Liver (tissue), 9 donors: ENCODE data around the gene MRC2. TPM values are rescaled to one million over a fixed set of nuclear protein-coding genes. Genes with fewer than 3 reads are reported as not detected.

Experiments used
- DNase-seq: peaks from one replicate; pipeline ENCODE4 v3.0.0-alpha.2; 2017; ENCODE audit warnings: low spot score
- H3K27ac ChIP-seq, 2 donors: one replicate each; pipeline ENCODE4 v1.7.0; 2013; ENCODE audit warnings: inconsistent platforms in 2 of 2, low read length in 2 of 2, control low read depth in 1 of 2, low read depth in 1 of 2, mild to moderate bottlenecking in 1 of 2
- H3K27me3 ChIP-seq, 4 donors: one replicate each; pipeline versions ENCODE4 v1.6.1 to v1.7.0; 2013; ENCODE audit warnings: low read length in 3 of 4, inconsistent platforms in 1 of 4, mild to moderate bottlenecking in 1 of 4, moderate library complexity in 1 of 4; ENCODE audit not compliant: control insufficient read depth in 4 of 4, insufficient read depth in 4 of 4
- H3K36me3 ChIP-seq, 4 donors: one replicate each; pipeline versions ENCODE4 v1.6.1 to v1.7.0; 2013; ENCODE audit warnings: low read length in 3 of 4, mild to moderate bottlenecking in 3 of 4, low read depth in 1 of 4, moderate library complexity in 1 of 4; ENCODE audit not compliant: control insufficient read depth in 4 of 4, insufficient read depth in 3 of 4
- H3K4me1 ChIP-seq, 4 donors: one replicate each; pipeline versions ENCODE4 v1.6.1 to v1.7.0; 2013; ENCODE audit warnings: low read length in 3 of 4, mild to moderate bottlenecking in 3 of 4, moderate library complexity in 1 of 4; ENCODE audit not compliant: control insufficient read depth in 4 of 4, insufficient read depth in 4 of 4
- H3K4me3 ChIP-seq, 3 donors: one replicate each; pipeline versions ENCODE4 v1.6.1 to v1.7.0; 2013; ENCODE audit warnings: low read length in 3 of 3, control low read depth in 1 of 3, low read depth in 1 of 3, mild to moderate bottlenecking in 1 of 3
- H3K9ac ChIP-seq, 2 donors: one replicate each; pipeline ENCODE4 v1.7.0; 2013; ENCODE audit warnings: low read length in 2 of 2, mild to moderate bottlenecking in 2 of 2, moderate library complexity in 2 of 2, control low read depth in 1 of 2, low read depth in 1 of 2
- H3K9me3 ChIP-seq, 4 donors: one replicate each; pipeline versions ENCODE4 v1.6.1 to v1.7.0; 2013; ENCODE audit warnings: low read length in 3 of 4; ENCODE audit not compliant: control insufficient read depth in 4 of 4
- ATF3 ChIP-seq: IDR thresholded peaks from 2 replicates; pipeline ENCODE4 v1.6.1; 2016; ENCODE audit warnings: antibody characterized with exemption
- EGR1 ChIP-seq, 2 donors: IDR thresholded peaks; 2 replicates each; pipeline ENCODE4 v1.6.1; 2016 to 2018; ENCODE audit warnings: antibody characterized with exemption in 2 of 2, low read depth in 2 of 2
- FOXA1 ChIP-seq: IDR thresholded peaks from 2 replicates; pipeline ENCODE4 v1.6.1; 2016; ENCODE audit warnings: antibody characterized with exemption
- HNF4A ChIP-seq, 2 donors: conservative IDR thresholded peaks; 2 replicates each; pipeline ENCODE4 v1.6.1; 2016; ENCODE audit warnings: antibody characterized with exemption in 2 of 2, mild to moderate bottlenecking in 2 of 2
- NR2F2 ChIP-seq: IDR thresholded peaks from 2 replicates; pipeline ENCODE4 v1.6.1; 2016; ENCODE audit warnings: antibody characterized with exemption
- RXRA ChIP-seq, 2 donors: IDR thresholded peaks; 2 replicates each; pipeline ENCODE4 v1.6.1; 2017 to 2018; ENCODE audit warnings: antibody characterized with exemption in 2 of 2, mild to moderate bottlenecking in 1 of 2
- TAF1 ChIP-seq: conservative IDR thresholded peaks from 2 replicates; pipeline ENCODE4 v1.6.1; 2016; ENCODE audit warnings: antibody characterized with exemption, mild to moderate bottlenecking
- WGBS: extraction: QIAGEN DNeasy Blood & Tissue Kit; methylation state at CpG from one replicate; pipeline ENCODE4 v1.1.7; 2013; 5-methylcytosine and 5-hydroxymethylcytosine counted together
- polyA plus RNA-seq, 2 donors: library from polyadenylated mRNA; stranded (reverse) in 1 of 2; unstranded in 1 of 2; fragments of 200-250 nt in 1 of 2; fragments of >200 nt in 1 of 2; fragmentation: Nextera tagmentation in 1 of 2; extraction: Ambion mirVana in 1 of 2; gene quantifications; one replicate each; pipeline versions ENCODE4 v1.2.1 to v1.2.3, GENCODE V29; 2013 to 2015
- total RNA-seq, 2 donors: library from RNA; depleted of rRNA; stranded (reverse); fragments of >200 nt; gene quantifications; one replicate each; pipeline ENCODE4 v1.2.3, GENCODE V29; 2014
- TF ChIP-seq, protein P1 (sequence below): IDR thresholded peaks from 2 replicates; pipeline ENCODE4 v1.6.1; 2016; ENCODE audit warnings: antibody characterized with exemption
- TF ChIP-seq, protein P2 (sequence below): IDR thresholded peaks from 2 replicates; pipeline ENCODE4 v1.6.1; 2016; ENCODE audit warnings: antibody characterized with exemption
- TF ChIP-seq, protein P3 (sequence below): fragments of 150-350 bp; IDR thresholded peaks from 2 replicates; pipeline ENCODE4 v1.5.1; 2017; ENCODE audit warnings: improper control_type of control experiment, low read depth, low read length; ENCODE audit not compliant: missing input control
- donor health status: healthy.
- donor health status: healthy.
- donor health status: healthy.
- donor health status: healthy.
- donor health status: healthy.

MRC2 gene
- total and polyA plus RNA-seq, 4 donors: 0.49 to 81.1 (median 2.8) TPM

GRCh38 chr17:62652251-62653001 is 25.0 kb downstream of the MRC2 start (continued):
- no peak for TF ChIP-seq ATF3

DNA sequence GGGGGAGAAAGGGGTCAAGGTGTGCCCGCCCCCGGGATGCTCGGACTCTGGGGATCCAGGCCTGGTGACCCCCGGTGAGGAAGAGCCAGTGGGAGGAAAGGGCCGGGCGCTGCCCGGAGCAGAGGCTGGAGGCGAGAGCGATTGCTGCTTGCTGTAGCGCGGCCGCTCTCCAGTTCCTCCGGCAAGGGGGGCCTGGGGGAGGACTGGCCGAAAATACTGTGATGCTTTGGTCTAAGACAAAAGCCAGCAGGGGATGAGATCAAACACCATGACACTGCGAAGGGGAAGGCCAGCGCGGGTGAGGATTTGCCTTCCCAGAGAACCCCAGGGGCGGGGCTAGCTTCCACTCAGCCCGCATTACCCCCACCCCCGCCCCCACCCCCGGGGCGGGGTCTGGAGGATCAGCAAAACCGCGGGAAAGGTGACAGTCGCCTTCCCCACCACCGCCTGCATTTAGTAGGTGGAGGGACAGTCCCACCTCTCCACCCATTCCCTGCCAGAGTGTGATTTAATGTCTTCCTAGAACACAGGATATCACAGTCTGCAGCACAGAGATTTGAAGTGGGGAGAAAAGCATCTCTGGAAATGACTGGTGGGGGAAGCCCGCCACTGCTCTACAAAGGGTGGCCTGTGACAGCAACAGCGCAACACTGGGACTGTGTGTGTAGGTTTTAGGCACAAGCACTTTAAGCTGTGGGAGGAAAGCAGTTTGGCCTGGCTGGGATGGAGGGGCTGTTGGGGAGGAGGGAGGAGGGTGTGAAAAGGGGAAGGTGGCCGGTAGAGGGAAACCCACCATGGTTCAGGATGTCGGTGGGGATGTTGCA is 25.7 kb downstream of the MRC2 start:
- no peaks in the 10 kb centered on the region for H3K36me3 ChIP-seq
- peak; percentile 51 for DNase-seq
- H3K27ac ChIP-seq: peak overlapping the region; percentile 79 to 90
- H3K27me3 ChIP-seq: no peaks in the 10 kb centered on the region
- H3K4me3 ChIP-seq: peak overlapping the region in 2 of 3 donors; percentile 55 to 67
- whole genome bisulfite sequencing: 5% methylated on average over 30 of the region's 30 CpGs
- H3K4me1 ChIP-seq: peaks cover 0 to 18% (median 11%) of the 10 kb centered on the region in 4 donors
- TF ChIP-seq TAF1 (no peak), RXRA (IDR thresholded peaks at IDR 0.05) (no peak)
- no peaks in the 10 kb centered on the region for H3K9me3 ChIP-seq
- H3K9ac ChIP-seq: peak overlapping the region in 1 of 2 donors; percentile 54

GRCh38 chr17:62653826-62654761 is 26.6 kb downstream of the MRC2 start:
- DNase-seq: peak; percentile 71
- no peak overlapping the region for H3K4me3 ChIP-seq
- H3K4me1 ChIP-seq: peaks cover 0 to 18% (median 11%) of the 10 kb centered on the region in 4 donors
- no peaks in the 10 kb centered on the region for H3K27me3 ChIP-seq
- no peaks in the 10 kb centered on the region for H3K9me3 ChIP-seq
- no peak overlapping the region for H3K9ac ChIP-seq
- WGBS: 66% methylated on average over 19 of the region's 19 CpGs
- TF ChIP-seq NR2F2 (peak; percentile 97), RXRA (IDR thresholded peaks at IDR 0.05) (peak; percentile 3 to 79), ATF3 (no peak)
- no peaks in the 10 kb centered on the region for H3K36me3 ChIP-seq
- peak overlapping the region in 1 of 2 donors; percentile 90 for H3K27ac ChIP-seq

DNA sequence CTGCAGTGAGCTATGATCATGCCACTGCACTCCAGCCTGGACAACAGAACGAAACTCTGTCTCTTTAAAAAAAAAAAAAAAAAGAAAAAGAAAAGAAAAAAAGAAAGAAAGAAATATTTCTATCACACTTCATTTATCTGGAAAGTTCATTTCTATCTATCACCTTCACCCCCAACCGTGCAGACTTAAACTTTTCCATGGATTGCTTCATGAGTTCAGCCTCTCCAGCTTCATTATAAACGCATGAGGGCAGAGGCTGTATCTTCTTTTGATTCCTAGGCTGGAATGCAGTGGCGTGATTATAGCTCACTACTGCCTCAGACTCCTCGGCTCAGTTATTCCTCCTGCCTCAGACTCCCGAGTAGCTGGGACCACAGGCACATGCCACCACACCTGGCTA is 28.2 kb downstream of the MRC2 start:
- peaks cover 0 to 18% (median 11%) of the 10 kb centered on the region in 4 donors for H3K4me1 ChIP-seq
- WGBS: 81% methylated on average over 6 of the region's 6 CpGs
- H3K9ac ChIP-seq: no peak overlapping the region
- no peaks in the 10 kb centered on the region for H3K27me3 ChIP-seq
- no peak overlapping the region for H3K27ac ChIP-seq
- no peak overlapping the region for H3K4me3 ChIP-seq
- H3K36me3 ChIP-seq: no peaks in the 10 kb centered on the region
- H3K9me3 ChIP-seq: peaks cover 0 to under 1% (median 0%) of the 10 kb centered on the region in 4 donors
- no peak for DNase-seq
- TF ChIP-seq HNF4A (conservative IDR thresholded peaks at IDR 0.05) (no peak), NR2F2 (no peak), FOXA1 (no peak), RXRA (IDR thresholded peaks at IDR 0.05) (no peak), EGR1 (IDR thresholded peaks at IDR 0.05; ENCODE audit: low read depth in 2 of 2) (no peak), ATF3 (no peak)
- TF ChIP-seq, protein P1, sequence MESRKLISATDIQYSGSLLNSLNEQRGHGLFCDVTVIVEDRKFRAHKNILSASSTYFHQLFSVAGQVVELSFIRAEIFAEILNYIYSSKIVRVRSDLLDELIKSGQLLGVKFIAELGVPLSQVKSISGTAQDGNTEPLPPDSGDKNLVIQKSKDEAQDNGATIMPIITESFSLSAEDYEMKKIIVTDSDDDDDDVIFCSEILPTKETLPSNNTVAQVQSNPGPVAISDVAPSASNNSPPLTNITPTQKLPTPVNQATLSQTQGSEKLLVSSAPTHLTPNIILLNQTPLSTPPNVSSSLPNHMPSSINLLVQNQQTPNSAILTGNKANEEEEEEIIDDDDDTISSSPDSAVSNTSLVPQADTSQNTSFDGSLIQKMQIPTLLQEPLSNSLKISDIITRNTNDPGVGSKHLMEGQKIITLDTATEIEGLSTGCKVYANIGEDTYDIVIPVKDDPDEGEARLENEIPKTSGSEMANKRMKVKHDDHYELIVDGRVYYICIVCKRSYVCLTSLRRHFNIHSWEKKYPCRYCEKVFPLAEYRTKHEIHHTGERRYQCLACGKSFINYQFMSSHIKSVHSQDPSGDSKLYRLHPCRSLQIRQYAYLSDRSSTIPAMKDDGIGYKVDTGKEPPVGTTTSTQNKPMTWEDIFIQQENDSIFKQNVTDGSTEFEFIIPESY: no peak
- TF ChIP-seq, protein P2, sequence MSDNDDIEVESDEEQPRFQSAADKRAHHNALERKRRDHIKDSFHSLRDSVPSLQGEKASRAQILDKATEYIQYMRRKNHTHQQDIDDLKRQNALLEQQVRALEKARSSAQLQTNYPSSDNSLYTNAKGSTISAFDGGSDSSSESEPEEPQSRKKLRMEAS: no peak
- TF ChIP-seq, protein P3, sequence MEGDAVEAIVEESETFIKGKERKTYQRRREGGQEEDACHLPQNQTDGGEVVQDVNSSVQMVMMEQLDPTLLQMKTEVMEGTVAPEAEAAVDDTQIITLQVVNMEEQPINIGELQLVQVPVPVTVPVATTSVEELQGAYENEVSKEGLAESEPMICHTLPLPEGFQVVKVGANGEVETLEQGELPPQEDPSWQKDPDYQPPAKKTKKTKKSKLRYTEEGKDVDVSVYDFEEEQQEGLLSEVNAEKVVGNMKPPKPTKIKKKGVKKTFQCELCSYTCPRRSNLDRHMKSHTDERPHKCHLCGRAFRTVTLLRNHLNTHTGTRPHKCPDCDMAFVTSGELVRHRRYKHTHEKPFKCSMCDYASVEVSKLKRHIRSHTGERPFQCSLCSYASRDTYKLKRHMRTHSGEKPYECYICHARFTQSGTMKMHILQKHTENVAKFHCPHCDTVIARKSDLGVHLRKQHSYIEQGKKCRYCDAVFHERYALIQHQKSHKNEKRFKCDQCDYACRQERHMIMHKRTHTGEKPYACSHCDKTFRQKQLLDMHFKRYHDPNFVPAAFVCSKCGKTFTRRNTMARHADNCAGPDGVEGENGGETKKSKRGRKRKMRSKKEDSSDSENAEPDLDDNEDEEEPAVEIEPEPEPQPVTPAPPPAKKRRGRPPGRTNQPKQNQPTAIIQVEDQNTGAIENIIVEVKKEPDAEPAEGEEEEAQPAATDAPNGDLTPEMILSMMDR: no peak
